Measurements from ENCODE around the gene SLX9.

DNA sequence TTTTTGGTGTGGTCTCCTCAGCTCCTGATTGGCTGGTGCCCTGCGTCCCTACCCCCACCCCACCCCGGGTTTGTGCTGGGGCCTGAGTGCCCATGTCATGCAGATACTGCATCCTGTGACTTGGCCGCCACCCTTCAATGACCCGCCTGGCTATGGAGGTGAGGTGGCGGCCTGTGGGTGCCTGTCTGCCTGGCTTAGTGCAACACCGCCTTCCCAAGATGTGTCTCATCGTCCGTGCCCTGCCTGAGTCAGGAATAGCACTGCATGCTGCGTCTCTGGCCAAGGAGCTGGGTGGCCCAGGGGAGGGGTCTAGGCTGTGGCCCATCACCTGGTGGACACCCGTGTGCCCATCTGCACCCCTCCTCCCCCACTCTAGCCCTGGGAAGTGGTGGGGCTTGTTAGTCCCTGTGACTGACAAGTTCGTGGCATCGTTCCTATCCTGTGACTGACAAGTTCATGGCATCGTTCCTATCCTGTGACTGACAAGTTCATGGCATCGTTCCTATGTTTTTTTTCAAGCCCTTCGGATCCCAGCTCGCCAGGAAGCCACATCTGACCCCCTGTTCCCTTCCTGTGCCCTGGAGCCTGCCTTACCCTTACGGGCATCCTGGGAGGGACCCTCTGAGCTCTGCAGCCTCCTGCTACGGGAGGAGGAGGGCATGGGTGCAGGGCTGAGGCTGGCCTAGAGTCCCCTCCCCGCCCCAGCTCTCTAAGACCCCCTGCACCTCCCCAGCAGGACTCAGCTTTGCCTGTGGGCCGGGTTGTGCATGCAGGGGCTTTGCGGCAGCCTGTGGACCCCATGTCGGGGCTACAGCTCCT is 7.5 kb downstream of the SLX9 start:
- TF ChIP-seq, protein P1, sequence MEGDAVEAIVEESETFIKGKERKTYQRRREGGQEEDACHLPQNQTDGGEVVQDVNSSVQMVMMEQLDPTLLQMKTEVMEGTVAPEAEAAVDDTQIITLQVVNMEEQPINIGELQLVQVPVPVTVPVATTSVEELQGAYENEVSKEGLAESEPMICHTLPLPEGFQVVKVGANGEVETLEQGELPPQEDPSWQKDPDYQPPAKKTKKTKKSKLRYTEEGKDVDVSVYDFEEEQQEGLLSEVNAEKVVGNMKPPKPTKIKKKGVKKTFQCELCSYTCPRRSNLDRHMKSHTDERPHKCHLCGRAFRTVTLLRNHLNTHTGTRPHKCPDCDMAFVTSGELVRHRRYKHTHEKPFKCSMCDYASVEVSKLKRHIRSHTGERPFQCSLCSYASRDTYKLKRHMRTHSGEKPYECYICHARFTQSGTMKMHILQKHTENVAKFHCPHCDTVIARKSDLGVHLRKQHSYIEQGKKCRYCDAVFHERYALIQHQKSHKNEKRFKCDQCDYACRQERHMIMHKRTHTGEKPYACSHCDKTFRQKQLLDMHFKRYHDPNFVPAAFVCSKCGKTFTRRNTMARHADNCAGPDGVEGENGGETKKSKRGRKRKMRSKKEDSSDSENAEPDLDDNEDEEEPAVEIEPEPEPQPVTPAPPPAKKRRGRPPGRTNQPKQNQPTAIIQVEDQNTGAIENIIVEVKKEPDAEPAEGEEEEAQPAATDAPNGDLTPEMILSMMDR (IDR thresholded peaks at IDR 0.05; ENCODE audit: insufficient read depth, low read length): no peak
- TF ChIP-seq GABPA (IDR thresholded peaks at IDR 0.05; ENCODE audit: low read depth) (no peak), REST (IDR thresholded peaks at IDR 0.05; ENCODE audit: insufficient replicate concordance, low read depth) (no peak), POLR2AphosphoS5 (IDR thresholded peaks at IDR 0.05; ENCODE audit: low read depth) (no peak), SPI1 (IDR thresholded peaks at IDR 0.05; ENCODE audit: borderline replicate concordance, low read depth) (no peak)

All from HL-60 (cell line).